Measurements from ENCODE around the gene SUGP2.
A peak's percentile ranks its signal among the peaks of the same experiment; 100 is the strongest.

SUGP2 gene

DNA sequence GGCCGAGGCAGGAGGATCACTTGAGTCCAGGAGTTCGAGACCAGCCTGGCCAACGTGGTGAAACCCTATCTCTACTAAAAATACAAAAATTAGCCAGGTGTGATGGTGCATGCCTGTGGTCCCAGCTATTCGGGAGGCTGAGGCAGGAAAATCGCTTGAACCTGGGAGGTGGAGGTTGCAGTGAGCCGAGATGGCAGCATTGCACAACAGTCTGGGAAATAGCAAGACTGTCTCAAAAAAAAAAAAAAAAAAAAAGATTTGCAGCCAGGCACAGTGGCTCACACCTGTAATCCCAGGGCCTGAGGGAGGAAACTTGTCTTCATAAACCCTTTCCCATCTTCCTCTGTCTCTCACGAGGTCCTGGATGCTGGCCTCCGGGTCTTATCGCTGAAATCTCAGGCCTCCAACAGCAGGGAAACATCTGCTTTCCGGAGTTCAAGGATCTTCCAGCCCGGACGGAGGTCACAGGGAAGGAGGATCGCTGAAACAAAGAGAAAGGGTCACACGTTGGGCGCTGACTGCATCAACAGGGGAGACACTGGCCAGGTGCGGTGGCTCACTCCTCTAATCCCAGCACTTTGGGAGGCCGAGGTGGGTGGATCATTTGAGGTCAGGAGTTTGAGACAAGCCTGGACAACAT lies 80.8 kb downstream of the SUGP2 start:
- peak; percentile 38 for DNase-seq

DNA sequence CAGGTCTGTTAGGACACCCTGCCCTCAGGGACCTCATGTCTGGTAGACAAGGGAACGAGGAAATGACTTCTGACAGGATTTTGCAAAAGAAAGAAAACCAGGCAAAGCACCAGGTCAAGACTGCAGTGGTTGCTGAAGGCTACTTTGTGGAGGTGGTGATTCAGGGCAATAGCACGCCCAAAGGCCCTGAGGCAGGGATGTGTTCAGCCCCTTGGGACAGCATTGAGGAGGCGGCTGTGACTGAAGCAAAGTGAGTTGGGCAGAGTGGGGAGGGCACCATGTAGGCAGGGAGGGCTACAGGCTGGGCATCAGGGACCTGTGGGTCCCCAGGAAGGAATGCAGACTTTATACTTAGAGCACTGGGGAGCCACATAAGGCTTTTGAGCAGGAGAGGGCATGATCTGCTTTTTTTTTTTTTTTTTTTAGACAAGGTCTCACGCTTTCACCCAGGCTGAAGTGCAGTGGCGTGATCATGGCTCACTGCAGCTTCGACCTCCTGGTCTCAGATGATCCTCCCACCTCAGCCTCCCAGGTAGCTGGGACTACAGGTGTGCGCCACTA lies 81.5 kb downstream of the SUGP2 start:
- DNase-seq, result no peak

DNA sequence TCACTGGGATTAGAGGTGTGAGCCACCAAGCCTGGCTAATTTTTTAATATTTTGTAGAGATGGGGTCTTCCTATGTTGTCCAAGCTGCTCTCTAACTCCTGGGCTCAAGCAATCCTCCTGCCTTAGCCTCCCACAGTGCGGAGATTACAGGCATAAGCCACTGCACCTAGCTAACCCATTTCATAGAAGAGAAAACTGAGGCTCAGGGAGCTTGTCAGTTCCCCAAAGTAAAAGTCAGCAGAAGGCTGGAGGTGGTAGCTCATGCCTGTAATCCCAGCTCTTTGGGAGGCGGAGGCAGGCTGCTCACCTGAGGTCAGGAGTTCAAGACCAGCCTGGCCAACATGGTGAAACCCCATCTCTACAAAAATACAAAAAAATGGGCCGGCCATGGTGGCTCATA lies 83.5 kb downstream of the SUGP2 start:
- DNase-seq, result no peak

DNA sequence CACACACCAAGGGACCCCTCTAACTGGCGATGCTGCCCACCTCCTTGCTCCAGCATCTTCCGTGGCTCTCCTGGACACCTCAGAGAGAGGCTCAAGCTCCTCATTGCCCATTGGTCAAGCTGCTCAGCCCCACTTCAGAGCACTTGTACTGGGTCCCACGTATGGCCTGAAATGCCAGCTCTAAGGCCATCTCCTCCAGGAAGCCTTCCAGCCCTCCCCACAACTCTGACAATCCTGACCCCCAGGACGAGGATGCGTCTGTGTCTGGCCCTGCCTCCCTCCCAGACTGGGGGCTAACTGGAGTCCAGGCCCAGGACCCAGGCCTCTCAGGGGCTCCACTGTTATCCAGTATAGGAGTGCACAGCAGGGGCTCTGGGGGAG lies 84.4 kb downstream of the SUGP2 start:
- DNase-seq, result no peak

DNA sequence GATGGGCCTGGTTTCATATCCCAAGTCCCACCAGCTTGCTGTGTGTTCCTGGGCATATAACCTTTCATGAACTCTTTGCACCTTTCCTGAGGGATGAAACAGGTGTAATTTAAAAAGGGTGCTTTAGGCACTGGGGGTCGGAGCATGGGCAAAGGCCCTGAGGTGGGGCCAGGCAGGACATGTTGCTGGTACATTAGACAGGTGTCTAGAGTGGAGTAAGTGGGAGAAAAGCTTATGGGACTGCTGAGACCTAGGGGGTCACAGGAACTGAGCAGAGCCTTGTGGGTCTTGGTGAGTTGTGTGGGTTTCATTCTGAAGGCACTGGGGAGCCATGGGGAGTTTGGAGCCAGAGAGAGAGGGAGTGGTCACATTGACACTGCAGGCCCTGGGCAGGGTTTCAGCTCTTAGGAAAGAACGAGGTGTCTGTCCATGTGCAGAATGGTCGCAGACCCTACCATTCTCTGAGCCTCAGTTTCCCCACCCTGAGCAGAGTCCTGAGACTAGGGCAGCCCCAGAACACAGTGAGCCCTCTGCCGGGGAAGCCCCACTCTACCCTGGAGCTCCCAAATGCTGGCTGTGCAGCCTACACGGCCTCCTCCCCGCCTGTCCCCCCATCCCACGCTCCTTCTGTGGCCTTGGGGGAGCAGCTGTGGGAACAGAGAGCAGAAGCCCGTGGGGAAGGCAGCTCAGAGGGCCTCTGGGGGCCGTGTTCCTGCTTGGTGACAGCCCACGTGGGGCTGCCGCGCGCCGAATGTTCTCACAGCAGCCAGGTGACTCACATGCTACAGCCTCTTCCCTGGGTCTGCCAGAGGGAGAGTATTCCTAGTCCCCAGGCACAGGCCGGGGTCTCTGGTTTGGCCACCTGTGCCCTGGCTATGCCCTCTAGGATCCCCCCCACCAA lies 85.0 kb downstream of the SUGP2 start:
- no peak for DNase-seq

DNA sequence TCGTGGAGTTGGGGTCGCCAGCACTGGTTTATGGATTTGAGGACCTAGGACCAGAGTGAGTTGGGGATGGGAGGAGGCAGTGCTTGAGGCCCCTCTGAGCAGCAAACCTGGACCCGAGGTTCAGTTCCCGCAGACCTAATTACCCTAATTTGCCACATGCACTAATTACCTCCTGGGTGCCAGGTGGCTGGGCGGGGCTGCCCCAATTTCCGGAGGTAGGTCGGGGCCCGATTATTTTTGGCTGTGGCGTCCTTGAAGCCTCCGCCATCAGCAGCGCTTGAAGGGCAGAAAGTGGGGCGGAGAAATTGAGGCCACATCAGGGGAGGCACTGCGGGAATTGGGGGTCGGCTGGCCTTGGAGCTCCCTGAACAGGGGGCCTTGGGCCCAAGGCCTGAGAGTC lies 86.4 kb downstream of the SUGP2 start:
- DNase-seq, result no peak

DNA sequence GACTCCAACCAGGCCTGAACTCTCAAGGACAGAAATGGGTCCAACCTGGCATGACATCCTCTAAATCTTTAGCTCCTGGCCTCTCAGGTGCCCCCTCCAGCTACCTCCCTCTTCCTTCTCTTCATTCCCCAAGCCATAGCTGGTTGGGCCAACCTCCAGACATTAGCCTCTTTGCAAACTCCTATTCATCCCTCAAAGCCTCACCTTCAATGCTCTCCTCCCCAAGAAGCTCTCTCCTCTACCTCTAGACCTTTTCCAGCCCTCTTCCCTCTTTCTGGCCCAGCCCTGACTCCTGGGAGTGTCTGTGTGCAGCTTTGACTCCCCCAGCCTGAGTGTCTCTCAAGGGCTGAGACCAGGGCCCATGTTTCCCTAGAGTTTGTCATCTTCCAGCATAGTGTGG lies 87.0 kb downstream of the SUGP2 start:
- no peak for DNase-seq

DNA sequence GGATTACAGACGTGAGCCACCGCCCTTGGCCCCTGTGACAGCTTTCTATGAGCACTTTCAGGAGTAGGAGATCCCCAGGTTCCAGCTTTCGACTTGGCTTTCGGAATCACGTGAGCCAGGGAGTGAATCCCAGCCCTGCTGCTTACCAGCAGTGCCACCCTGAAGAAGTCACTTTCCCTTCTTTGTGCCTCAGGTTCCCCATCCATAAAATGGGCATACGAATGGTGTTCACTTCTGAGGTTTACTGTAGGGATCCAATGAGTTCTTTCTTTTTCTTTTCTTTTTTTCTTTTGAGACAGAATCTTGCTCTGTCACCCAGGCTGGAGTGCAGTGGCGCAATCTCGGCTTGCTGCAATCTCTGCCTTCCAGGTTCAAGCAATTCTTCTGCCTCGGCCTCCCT lies 88.0 kb downstream of the SUGP2 start:
- no peak for DNase-seq

DNA sequence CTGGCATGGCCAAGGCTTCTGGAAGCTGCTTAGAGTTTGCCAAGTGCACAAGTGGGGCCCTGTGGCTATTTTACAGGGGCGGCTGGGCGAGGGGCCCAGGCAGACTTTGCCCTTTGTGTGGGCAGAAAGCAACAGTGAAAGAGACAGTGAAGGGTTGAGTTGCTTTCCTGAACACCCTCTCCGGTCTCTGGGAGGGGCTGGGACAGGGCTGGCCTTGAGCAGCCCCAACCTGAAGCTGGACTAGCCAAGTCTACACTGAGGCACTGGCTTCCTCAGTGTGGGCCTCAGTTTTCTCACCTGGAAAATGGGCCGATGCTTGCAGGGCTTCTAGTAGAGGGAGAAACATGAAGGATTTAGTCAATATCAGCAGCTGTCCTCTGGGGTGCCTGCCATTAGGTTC lies 89.9 kb downstream of the SUGP2 start:
- DNase-seq, result no peak

DNA sequence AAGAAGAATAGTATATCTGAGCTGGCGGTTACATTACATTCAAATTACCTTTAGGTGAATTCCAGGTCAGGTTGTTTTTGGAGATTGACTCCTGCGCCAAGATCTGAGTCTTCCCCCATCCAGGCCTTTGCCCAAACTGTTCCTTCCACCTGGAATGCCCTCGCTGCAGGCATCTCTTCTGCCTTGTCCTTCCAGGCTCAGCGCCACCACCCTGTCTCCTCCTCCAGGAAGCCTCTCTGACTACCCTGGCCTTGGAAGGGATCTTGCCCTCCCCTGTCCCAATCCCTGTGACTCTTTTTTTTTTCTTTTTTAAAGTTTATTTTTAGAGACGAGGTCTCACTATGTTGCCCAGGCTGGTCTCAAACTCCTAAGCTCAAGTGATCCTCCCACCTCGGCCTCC lies 90.6 kb downstream of the SUGP2 start:
- DNase-seq, result no peak

DNA sequence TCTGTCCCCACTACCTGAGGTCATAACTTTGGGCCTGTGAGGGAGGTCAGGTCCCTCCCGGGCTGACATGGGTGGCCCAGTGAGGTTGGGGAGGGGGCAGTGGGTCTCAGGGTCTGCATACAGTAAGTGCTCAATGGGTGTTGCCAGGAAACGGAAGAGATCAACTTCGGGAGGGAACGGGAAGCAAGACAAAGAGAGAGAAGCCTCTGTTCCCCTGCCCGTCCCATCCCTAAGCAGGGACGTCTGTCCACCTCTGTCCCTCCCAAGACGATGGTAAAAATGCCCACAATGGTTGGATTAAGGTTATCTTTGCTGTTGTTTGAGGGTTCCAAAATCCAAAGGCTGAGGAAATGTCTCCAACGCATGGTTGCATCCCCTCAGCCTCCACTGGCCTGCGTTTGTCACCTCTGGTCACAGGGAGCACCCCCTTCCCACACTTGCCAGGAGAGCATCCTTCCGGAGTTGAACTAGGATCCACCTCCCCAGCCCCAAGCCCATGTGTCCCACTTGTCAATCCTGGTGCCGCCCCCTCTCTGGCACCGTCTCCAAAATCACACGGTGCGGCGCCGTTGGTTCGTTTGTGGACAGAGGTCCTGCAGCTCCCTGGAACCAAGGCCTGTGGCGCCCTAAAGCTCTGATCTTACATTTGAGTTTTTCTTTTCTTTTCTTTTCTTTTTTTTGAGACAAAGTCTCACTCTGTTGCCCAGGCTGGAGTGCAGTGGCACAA lies 91.5 kb downstream of the SUGP2 start:
- DNase-seq, result peak; percentile 47

Data from right kidney (tissue), 1 donor.